GM19240 (cell line): Measurements from ENCODE around the gene EGR2.
"Not testable (repeated sequence)": the region's sequence is repeated elsewhere in the genome, so short reads cannot be mapped to it uniquely, and the experiment has no call there.

Experiments
- DNase-seq: peaks from one replicate; pipeline ENCODE4 v3.0.0; 2011; ENCODE audit warnings: low spot score; ENCODE audit not compliant: insufficient read length

Gene EGR2

DNA sequence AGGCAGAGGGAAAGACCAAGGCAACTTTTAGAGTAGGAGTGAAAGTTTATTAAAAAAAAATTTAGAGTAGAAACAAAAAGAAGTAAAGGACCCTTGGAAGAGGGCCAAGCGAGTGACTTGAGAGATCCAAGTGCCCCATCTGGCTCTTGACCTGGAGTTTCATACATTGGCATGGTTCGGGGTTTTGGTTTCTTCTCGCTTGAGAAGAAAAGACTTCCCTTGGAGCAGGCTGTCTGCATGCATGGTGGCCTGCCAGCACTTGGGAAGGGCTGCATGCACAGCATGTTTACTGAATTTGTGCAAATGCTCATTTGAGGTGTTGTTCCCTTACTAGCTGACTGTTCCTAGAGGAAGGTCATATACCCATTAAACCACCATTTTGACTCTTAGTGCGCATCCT is 20.4 kb downstream of the EGR2 start:
- DNase-seq, result no peak

DNA sequence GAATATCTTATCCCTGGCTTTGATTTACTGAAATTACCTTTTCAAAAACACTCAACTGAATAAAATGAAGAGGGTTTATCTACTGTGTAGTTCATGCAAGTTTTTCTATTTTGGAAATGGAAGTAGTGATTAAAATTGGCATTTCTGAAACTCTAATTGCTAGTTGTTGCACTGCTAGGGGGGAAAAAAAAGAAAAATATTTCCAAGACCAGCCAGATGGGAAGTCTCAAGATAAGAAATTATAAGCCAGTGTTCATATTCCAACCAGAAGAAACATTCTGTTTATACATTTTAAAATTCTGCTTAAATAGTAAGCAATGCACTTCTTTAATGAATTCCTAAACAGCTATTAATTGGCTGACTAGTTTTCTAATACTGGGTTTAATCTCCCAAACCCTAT is 21.1 kb downstream of the EGR2 start:
- DNase-seq, result no peak

- DNase-seq, result no peak
Measured at GRCh38 chr10:62794306-62794705, 21.9 kb downstream of the EGR2 start.

DNA sequence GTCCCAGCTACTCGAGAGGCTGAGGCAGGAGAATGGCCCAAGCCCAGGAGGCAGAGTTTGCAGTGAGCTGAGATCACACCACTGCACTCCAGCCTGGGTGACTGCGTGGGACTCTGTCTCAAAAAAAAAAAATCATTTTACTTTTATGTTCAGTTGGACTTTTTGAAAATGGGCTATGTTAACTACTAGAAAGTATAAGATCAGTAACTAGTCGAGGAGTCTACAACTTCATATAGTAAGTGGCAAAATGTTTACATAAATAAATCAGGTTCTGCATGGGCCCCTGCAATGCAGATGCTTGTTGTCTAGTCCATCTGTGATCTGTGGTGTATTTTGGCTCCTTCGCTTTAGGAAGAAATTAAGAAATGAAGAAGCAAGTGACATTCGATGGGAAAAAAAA is 23.9 kb downstream of the EGR2 start:
- no peak for DNase-seq

DNA sequence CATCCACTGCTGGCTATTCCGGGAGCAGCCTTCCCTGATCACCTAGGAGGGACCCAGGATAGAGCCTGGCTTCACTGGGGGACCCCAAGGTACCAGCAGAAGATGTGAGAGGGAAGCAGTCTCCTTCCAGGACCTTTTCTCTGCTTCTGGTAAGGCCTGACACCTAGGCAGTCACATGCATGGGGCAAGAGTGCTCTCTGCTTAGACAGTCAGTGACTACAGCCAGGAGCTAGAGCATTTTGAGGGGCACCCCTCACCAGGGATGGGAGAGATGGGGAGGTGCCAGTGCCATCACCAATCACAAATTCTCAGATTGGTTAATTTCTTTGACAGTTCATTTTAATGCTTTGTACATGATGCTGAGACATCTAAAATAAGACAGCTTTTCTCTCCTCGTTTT is 25.6 kb downstream of the EGR2 start:
- DNase-seq, result no peak

GRCh38 chr10:62790019-62790555 is 26.1 kb downstream of the EGR2 start:
- DNase-seq, result no peak

GRCh38 chr10:62788861-62789467 is 27.2 kb downstream of the EGR2 start:
- DNase-seq, result no peak

GRCh38 chr10:62788285-62788684 is 27.9 kb downstream of the EGR2 start:
- not testable (repeated sequence) for DNase-seq

DNA sequence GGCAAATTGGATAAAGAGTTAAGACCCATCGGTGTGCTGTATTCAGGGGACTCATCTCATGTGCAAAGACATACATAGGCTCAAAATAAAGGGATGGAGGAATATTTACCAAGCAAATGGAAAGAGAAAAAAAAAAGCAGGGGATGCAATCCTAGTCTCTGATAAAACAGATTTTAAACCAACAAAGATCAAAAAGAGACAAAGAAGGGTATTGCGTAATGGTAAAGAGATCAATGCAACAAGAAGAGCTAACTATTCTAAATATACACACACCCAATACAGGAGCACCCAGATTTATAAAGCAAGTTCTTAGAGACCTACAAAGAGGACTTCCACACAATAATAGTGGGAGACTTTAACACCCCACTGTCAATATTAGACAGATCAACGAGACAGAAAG is 31.6 kb downstream of the EGR2 start:
- DNase-seq, result not testable (repeated sequence)

DNA sequence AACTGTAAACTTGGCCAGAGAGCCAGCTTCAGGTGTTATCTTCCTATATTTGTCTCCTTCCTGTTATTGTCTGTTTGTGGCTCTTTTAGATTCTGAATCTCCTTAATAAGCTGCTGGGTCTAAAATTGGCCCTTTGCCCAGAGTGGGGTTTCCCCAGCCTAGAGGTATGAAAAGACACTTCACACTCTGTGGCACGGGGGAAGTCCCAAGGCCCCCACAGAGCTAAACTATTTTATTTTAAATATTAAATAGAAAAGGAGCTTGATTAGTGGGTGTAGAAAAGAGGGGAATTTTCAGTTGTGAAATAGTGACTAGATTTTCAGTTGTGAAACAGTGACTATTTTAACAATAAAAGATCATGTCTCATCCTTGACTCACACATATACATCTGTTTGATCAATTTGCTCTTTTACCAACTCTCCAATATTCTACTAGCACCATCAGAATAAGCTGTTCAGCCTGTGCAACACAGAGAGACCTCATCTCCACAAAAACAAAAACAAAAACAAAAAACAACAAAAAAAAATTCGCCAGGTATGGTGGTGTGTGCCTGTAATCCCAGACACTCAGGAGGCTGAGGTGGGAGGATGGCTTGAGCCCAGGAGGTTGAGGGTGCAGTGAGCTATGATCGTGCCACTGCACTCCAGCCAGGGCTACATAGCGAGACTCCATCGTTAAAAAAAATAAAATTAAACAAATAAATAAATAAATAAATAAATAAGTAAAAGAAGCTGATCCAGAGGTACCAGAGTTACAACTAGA is 36.5 kb downstream of the EGR2 start:
- peak; percentile 28 for DNase-seq

DNA sequence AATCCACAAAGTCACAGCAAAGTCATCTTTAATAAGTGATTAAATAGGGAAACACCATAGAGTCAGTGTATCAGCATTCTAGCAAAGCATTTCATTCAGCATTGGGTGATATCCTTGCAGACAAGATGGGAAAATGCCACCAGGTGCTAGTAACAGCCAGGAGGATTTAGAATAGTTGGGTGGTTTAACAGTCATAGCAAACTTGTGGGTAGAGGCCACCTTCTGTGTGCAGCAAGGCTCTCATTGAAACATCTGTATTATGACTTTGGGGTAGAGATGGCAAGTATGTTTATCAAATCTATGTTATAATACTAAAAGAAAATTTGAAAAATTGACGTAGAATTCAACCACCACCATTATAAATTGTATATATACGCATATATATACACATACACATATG is 38.0 kb downstream of the EGR2 start:
- DNase-seq, result no peak

DNA sequence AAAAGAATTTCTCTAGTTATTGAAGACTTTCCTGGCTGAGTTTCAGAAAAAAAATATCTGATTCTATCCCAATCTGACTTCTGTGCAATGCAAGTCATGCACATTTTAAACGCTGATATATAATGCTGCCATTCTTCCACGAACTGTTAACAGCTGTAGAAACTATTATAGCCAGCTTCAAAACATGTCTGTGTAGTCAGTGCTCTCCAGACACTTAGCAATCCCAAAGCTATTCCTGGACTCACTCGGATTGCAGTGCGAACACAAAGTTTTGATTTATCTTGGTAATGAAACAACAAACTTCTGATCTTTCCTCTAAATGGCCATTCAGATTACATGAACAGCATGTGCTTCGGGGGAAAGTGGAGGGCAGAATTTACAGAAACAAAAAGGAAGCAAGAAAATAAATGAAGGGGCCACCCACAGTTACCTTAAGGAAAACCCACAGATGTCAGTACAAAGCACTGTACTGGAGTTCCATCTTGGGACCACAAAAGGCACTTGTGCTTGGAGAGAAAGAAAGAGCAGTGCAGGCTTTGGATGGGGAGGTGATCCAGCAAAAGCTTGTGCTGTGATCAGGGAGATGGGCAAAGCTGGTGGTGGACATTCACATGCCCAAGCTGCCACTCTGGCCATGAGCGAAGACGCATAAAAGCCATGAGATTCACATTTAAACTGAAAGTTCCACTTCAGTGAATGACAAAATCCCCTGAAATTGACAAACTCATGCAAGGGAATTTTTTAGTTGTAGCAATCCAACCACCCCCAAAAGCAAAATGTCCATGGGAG is 43.8 kb downstream of the EGR2 start:
- DNase-seq, result no peak

GRCh38 chr10:62769574-62770242 is 46.5 kb downstream of the EGR2 start:
- DNase-seq, result no peak

DNA sequence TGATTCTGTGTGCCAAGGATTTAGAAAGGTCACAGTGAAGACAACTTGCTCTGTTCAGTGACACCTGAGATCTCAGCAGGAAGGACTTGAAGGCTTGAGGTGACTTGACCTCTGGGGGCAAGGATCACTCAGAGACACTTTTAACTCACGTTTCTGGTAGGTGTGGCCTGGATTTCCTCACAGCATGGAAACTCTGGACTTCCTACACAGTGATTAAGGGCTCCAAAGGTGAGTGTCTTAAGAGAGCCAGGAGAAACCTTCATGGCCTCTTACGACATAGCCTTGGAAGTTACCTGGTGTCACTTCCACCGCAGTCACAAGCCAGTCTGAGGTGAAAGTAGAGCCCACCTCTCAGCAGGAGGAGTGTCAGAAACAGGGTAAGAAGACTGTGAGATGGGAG is 49.8 kb downstream of the EGR2 start:
- DNase-seq, result no peak

GRCh38 chr10:62765726-62766125 is 50.4 kb downstream of the EGR2 start:
- DNase-seq, result no peak

- DNase-seq, result no peak
Measured at GRCh38 chr10:62764011-62764410, 52.2 kb downstream of the EGR2 start.

DNA sequence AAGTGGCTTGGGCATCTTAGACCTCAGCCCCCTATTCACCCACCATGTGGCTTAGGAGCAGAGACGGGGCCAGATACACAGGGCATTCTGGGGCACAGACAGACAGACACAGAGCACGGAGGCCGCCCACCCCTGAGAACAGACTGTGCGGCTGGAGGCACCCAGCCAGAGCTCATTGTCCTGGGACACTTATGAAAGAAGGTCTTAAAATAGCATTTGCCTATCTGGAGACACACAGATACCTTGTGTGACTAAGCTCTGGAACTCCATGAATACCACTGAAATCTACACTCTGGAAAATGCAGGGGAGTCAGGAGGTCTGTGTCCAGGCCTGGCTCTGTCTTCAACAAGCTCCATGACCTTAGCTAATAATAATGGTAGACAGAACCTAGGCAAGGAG is 53.0 kb downstream of the EGR2 start:
- no peak for DNase-seq
